Activated T-helper 1 cell treated with anti-CD3 and anti-CD28 coated beads, Interleukin-2, amount 50 U/mL, for 16 hours (primary cell): ENCODE measurements around the gene MSI2.

Experiments
- DNase-seq, 2 donors: peaks; one replicate each; pipeline ENCODE4 v3.0.0-alpha.2; 2020; ENCODE audit warnings: low read depth in 1 of 2, low spot score in 1 of 2

Gene MSI2

GRCh38 chr17:57338257-57338914, 82.1 kb downstream of the MSI2 start:
- no peak for DNase-seq

- DNase-seq = no peak
Observed at GRCh38 chr17:57340160-57340981, 84.0 kb downstream of the MSI2 start.

GRCh38 chr17:57341611-57342540, 85.6 kb downstream of the MSI2 start:
- DNase-seq = no peak

- no peak for DNase-seq
Observed at GRCh38 chr17:57342963-57343589, 86.8 kb downstream of the MSI2 start.

GRCh38 chr17:57343717-57344116, 87.4 kb downstream of the MSI2 start:
- no peak for DNase-seq

GRCh38 chr17:57344261-57344660, 87.9 kb downstream of the MSI2 start:
- DNase-seq = no peak

GRCh38 chr17:57349541-57350247, 93.4 kb downstream of the MSI2 start:
- no peak for DNase-seq

- DNase-seq = no peak
Observed at GRCh38 chr17:57350266-57350665, 93.9 kb downstream of the MSI2 start.

- DNase-seq = no peak
Observed at GRCh38 chr17:57352665-57353175, 96.4 kb downstream of the MSI2 start.

- no peak for DNase-seq
Observed at GRCh38 chr17:57354673-57355072, 98.3 kb downstream of the MSI2 start.

GRCh38 chr17:57355090-57355859, 99.0 kb downstream of the MSI2 start:
- no peak for DNase-seq

- DNase-seq = no peak
Observed at GRCh38 chr17:57356153-57356718, 99.9 kb downstream of the MSI2 start.

- no peak for DNase-seq
Observed at GRCh38 chr17:57356719-57357391, 100.5 kb downstream of the MSI2 start.

- DNase-seq = no peak
Observed at GRCh38 chr17:57357392-57357784, 101.1 kb downstream of the MSI2 start.

GRCh38 chr17:57357830-57358430, 101.6 kb downstream of the MSI2 start:
- no peak for DNase-seq

GRCh38 chr17:57360266-57360665, 103.9 kb downstream of the MSI2 start:
- no peak for DNase-seq

GRCh38 chr17:57362797-57363556, 106.7 kb downstream of the MSI2 start:
- no peak for DNase-seq
